Measurements from ENCODE around the gene RAD51B.
A peak's percentile ranks its signal among the peaks of the same experiment; 100 is the strongest.

Gene RAD51B

DNA sequence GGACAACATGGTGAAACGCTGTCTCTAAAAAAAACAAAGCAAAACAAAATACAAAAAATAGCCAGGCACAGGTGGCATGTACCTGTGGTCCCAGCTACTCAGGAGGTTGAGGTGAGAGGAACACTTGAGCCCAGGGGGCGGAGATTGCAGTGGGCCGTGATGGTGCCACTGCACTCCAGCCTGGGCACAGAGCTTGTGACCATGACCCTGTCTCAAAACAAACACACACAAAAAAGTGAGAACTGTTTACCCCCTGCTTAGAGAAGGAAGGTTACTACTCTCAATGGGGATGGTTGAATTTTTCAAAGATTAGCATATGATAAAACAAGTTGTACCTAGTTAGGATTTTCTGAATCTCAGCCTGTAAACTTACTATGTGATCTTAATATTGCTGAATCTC is 905.3 kb downstream of the RAD51B start:
- no peak for DNase-seq (ENCODE audit: low read depth)

DNA sequence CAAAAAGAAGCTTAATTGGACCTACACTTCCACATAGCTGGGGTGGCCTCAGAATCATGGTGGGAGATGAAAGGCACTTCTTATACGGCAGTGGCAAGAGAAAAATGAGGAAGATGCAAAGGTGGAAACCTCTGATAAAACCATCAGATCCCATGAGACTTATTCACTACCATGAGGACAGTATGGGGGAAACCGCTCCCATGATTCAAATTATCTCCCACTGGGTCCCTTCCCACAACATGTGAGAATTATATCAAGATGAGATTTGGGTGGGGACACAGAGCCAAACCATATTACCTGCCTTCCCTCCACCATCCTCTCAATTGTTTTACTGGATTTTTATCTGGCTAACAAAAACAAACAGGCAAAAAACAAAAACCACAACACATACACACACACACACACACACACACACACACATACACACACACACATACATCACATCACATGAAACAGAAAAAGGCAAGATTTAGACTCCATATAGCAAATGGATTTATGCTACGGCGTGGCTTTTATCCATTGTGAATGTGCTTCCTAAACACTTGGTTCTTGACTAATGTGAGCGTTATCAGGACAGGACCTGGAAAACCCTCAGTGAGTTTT is 906.6 kb downstream of the RAD51B start:
- DNase-seq (ENCODE audit: low read depth): no peak

DNA sequence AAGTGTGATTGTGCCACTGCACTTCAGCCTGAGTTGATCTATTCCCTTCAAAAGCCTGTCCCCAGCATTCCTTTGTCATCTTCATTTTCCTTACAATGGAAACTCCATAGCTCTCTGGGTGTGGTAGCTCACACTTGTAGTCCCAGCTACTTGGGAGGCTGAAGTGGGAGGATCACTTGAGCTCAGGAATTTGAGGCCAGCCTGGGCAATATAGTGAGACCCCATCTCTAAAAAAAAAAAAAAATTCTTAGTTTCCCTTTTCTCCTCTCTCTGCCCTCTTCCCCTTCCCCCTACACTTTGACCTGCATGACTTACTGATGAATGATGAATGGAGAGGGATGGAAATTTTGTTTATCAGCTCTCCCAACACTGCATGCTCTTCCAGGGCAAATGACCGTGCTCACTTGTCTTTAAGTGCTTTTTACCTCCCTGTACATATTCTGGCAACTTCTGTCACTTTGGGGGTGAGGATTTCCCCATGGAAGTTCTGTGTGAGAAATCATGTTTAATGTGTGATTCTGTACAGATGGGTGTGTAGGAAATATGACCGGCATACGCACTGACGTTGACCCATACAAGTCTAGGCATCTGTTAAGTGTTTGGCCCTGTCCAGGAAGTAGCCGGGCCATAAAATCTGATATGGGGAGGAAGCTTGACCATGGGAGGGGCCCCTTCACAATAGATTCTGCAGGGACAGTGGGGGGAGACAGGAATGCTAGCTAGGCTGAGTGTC is 907.9 kb downstream of the RAD51B start:
- DNase-seq (ENCODE audit: low read depth): no peak

DNA sequence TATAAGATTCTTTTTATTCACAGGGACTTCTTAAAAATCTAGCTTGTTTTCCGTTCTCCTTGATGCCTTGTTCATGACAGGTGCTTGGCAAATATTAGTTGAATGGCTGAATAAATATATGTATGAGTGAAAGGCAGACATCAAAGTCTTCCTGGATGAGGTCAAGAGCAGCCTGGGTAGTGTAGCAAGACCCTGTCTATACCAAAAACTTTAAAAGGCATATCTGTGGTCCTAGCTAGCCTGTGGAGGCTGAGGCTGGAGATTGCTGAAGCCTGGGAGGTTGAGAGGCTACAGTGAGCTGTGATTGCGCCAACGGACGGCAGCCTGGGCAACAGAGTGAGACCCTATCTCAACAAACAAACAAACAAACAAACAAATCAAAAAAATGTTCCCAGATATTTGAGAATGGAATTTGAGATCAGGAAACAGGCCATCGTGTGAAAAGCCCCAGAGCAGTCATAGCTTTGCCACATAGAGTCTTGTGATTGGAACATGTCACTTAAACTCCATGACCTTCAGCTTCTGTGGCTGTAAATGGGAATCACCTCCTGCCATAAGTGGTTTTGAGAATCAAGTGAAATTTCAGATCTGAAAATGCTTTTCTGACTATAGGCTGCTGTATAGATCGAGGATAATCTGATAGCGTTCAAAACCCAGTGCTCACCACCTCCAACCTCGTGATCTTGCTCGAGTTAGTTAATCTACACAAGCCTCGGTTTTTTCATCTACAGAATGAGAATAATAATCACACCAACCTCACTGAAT is 908.9 kb downstream of the RAD51B start:
- no peak for DNase-seq (ENCODE audit: low read depth)

DNA sequence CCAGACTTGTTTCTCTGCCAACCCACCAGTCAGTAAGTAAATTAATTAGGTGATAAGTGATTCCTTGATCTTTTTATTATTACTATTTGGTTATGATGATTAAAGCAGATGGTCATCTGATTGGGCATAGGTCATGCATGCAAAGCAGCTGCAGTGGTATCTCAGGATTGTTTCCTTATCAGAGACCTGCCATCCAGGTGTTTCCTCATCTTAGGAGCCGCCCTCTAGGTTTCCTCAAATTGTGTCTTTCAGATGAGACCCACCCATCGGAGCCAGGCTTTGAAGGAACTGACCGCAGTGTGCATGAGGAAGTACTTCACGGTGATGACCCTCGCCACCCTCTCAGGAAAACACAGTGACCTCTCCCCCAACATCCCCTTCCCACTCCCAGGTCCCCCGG is 910.0 kb downstream of the RAD51B start:
- no peak for DNase-seq (ENCODE audit: low read depth)

DNA sequence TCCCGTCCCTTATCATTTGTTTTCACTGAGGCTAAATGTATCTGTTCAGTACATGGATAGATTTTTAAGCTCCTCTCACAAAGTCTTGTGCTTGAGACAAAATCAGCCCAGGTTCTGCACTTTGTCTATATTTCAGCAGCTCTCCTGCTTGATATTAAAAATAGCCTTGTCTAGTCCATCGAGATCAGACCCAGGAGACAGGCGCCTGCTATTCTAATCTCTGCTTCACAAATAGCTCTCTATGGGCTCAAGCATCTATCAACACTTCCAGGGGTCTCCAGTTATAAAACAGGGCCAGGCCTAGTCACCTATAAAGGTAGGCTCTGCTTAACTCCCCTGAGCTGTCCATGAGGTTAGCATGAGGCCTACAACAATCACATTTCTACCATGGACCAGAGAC is 910.8 kb downstream of the RAD51B start:
- no peak for DNase-seq (ENCODE audit: low read depth)

DNA sequence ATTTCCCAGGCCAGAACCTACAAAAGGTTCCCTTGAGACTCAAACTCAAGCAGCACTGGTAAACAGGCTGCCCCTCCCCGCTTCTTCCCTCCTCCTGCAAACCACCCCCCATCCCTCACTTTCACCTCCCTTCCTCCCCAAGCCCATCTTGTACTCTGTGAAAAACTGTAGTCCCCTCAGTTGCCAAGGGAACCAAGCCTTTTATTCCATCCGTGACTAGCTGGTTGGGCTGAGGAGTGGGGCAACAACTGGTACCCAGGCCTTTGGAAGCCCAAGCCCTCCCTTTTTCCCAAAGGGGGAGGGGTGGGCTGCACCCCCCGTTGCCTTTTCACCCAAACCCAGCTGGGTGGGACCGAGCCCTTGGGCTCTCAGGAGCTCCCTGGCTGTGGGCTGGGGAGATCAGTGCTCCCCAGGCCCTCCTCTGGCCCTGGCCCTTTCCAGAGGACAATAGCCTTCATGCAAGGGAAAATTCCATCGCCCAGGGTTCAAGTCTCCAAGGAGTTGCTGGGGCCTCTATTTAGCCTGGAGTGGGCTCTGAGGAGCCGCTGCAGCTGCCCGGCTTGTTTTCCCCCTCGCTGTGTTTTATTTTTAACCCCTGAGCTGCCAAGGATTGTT is 911.3 kb downstream of the RAD51B start:
- DNase-seq (ENCODE audit: low read depth): no peak

DNA sequence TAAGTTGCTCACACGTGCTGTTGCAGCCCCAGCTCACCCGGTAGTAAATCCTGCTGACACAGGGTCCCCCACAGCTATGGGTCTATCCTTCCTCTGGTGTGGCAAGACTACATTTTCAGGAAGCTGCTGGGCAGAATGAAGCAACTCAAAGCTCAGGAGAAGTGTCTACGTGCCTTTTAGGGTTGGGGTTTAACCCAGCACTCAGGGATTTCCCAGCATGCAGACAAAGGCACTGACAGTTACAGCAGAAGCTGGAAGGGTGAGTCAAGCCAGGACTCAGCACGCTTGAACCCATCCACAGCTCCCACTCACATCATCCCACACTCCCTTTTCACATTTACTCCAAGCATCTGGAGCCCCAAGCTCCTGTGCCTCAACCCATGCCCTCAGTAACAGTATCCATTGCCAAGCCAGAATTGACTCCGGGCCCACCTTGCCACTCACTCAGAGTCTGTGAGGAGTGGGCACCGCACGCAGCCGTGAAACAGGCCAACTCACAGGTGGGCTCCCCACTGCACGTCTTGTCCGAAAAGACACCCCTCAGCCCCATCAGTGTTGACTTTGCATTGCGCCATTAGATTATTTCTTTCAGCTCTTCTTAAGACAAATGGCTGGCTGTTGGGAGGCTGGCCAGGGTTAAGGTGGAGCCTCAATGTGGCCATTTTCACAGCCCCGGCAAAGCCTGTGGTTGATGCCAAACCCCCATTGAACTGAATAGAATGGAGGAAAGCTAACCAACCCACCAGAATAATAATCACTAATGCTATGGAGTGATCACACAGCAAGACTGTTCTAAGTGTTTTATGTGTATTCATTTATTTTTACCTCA is 913.7 kb downstream of the RAD51B start:
- peak; percentile 95 for DNase-seq (ENCODE audit: low read depth)

DNA sequence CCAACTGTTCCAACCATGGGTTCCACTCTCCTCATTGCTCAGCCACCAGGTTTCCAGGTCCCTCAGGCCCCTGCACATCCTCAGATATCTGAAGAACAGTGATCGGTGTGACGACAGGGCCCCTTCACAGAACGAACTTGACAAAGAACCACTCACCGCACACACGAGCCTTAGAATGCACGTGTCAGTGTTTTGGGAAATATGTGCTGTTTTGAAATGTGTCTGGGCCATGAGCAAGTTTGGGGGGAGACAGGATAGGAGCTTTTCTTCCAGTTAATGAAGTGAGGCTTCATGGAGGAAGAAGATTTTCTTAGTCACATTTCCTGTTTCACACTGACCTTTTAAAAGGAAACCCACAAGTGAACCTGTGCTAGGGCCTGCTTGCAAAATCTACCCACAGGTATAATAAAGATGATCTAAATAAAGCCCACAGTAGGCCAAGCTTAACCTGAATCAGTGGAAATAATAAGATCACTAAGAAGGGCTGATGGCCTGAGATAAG is 914.7 kb downstream of the RAD51B start:
- no peak for DNase-seq (ENCODE audit: low read depth)

DNA sequence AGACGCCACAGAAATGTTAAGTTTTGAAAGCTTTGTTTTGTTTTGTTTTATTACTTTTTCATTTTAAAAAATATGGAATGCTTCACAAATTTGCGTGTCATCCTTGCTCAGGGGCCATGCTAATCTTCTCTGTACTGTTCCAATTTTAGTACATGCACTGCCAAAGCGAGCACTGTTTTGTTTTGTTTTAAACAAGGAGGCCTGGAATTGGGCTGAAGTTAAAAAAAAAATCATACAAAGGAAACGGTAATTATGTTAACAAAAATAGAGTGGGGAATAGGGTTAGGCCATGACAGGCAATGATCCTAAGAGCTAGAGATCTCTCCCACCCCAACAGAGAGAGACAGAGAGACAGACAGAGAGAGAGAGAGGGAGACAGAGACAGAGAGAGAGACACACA is 916.3 kb downstream of the RAD51B start:
- DNase-seq (ENCODE audit: low read depth): no peak

DNA sequence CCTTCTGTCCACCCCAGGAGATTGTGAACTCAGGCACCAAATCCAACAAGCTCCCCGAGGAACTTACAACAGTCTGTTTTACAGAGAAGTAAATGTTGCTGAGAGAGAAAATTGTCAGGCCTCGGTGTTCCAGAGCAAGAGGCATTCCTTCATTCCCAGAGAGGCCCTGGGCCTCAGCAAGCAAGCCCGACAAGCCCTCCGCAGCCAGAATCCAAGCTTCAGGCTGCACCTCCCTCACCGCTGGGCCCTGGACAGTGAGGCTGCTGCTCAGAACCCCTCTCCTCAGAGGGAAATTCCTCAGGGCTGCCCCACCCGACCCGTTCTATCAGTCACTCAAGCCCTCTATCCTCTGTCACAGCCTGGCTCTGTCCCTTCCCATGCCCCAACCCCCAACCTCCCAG is 916.9 kb downstream of the RAD51B start:
- no peak for DNase-seq (ENCODE audit: low read depth)

DNA sequence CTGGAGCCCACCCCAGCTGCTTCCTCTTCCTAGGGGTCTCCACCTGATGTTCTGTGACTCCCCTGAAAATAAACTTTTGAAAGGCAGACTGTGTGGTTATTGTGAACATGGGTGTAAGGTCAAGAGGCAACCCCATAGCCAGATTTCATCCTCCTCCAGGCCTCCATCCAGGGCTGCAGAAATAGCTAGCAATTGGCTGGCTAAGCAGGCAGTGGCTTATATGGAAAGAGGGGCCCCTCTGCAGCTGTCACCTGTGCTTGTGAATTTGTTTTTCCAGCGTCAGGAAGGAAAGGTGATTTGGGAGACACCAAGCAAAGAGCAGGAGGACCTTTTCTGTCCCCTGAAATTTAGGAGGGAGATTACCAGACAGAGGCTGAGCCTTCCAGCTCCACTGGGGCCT is 917.5 kb downstream of the RAD51B start:
- DNase-seq (ENCODE audit: low read depth): no peak

DNA sequence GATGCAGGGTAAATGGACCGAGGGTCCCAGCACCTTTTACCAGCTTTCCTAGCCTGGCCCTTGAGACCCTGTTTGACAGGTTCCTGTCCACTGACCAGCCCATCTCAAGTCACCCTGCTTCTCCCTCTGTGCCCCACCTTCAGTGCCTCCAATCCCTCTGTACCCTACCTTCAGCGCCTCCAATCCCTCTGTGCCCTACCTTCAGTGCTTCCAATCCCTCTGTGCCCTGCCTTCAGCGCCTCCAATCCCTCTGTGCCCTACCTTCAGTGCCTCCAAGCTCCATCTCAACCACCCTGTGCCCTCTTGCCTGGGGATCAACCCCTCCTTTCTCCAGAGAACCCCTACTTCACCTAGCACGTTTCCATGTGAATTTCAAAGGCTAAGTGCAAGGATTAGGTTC is 919.0 kb downstream of the RAD51B start:
- no peak for DNase-seq (ENCODE audit: low read depth)

DNA sequence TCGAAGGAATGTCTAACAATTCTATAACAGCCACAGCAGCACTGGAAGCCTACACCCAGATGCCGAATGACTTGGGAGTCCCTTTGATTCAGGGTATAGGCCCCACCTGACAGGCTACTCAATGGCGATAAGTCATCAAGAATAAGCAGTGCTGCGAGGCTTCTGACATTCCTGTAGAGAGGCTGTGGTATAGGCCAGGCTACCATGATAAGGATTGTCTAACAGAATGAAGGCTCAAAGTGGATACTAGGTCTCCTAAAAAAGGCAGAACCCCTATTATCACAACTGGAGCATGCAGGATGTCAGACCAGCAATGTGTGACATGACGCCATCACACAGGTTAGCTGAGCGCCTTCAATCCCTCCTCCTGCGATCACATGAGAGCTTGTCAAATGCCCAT is 920.1 kb downstream of the RAD51B start:
- no peak for DNase-seq (ENCODE audit: low read depth)

DNA sequence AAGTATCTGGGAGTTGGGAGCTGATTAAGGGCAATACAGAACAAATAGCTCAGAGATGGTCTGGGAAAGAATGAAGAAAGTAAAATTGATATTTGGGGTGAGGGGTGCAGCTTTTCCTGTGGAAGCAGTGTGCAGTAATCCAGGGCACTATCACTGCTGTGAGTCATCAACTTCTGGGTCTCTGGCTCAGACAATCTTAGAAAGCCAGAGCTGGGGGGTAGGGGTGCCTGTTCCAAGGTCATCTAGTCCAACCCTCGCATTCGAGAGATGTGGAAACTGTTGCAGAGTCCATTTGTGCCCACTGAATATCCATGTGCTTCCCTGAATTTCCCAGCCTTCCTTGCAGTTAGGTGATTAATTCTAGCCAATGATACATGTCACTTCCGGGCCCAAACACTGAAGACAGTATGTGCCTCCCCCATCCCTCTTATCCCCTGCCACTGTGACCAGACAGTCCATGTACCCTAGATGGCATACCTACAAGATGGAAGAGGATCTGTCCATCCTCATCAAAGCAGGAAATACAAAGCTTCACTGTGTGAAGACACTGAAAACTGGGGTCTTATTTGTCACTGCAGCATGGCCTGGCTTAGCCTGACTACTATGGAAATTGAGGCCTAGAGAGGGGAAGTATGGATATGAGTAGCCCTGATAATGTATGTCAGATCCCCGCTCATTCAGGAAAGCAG is 921.4 kb downstream of the RAD51B start:
- peak; percentile 73 for DNase-seq (ENCODE audit: low read depth)

DNA sequence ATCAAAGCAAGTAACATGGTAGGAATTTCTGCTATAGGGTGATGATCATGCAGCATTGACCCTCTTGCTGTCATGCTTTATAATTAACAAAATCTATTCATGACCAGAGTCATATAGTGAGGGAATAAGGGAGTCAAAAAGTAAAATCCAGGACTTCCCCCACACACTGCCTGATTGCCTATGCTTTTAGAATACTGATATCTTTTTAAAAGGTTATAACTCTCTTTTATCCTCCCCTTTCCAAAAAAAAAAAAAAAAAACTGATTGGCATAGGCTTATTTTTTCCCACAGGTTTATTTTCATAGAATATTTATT is 921.9 kb downstream of the RAD51B start:
- no peak for DNase-seq (ENCODE audit: low read depth)

DNA sequence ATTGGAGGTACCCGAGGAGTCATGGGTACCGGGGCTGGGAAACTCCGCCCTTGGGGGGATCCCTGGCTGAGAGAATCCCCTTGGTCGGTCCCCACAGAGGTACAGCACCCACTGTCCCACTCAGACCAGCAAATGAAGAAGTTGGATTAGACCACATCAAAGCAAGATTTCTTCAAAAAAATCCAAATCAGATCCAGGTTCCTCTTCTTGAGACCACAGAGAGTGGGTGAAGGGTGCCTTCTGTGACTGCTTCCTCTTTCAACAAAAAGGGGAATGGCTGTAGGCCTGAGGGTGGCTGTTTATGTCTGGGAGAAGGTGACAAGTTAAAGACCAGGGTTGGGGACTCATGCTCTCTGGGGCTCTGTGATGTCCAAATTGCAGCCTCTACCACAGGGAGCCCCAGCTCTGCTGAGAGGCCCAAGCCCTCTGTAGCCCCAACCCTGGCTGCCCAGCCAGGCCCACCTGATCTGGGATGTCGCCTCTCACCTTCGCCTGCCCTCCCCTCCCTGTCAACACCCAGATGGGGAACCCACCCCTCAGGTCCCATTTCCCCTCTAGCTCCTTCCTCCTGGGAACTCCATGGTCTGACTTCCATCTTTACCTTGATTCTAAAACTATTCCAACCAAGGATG is 922.4 kb downstream of the RAD51B start:
- DNase-seq (ENCODE audit: low read depth): no peak

DNA sequence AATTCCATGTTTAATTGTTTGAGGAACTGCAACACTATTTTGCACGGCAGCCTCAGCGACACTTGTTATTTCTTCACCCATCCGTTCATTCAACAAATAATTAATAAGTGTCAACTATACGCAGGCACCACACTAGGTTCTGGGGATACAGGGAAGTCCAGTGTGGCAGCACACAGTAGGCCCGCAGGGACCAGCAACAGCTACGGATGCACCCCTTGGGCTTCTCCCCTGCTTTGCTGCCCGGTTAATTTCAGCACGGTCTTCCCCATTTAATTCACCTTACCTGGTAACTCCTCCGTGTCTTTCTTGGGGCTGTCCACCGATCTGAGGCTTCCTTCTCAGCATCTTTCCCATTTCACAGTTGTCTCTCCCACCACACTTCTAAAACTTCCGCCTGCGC is 925.0 kb downstream of the RAD51B start:
- no peak for DNase-seq (ENCODE audit: low read depth)

DNA sequence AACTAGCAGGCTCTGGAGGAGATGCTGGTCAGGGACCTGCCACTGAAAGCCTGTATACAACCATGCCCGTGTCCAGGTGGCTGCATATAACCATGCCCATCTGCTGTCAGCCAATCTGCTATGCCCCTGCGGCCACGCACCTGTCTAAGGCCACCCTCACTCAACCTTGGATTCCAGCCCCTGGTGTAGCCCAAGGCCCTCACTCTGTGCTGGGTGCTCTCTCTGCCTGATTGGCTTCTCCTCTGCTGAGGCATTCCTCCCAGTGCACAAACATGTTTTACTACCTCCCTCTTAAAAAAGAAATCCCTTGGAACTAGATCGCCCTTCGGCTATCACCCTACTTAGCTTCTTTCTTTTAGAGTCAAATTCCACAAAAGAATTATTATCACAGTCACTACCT is 927.8 kb downstream of the RAD51B start:
- no peak for DNase-seq (ENCODE audit: low read depth)

DNA sequence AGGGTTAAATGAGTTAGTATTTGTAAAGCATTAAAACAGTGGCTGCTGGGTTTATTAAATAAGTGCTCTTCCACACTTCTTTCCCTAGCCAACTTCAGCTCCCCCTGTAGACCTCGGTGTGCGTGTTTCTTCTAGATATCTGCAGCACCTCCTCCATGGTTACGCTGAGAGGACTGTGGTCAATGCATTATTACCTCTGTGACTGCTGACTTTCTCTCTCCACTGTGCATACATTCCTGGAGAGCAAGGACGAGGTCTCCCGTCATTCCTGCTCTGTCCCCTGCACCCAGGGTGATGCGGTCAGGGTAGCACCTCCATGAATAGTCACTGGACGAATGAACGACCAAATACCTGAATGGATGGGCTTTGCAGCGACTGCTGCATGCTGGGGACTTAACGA is 928.7 kb downstream of the RAD51B start:
- no peak for DNase-seq (ENCODE audit: low read depth)

DNA sequence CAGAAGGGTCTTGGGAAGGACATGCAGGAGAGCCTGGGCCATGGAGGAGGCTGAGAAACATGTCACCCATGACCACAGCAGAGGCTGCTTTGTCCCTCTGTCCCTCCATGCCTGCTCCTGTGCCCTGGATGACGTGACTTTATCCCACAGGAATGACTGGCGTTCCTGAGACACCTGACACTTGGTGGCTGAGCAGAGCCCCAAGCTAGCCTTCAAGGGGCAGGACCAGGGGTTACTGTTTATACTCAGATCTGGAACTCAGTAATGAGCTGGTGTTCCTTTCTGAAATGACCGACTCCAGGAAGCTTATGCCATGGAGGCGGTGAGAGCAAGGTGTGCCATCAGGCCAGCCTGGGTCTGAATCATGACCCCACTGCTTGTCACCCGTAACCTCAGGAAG is 929.1 kb downstream of the RAD51B start:
- DNase-seq (ENCODE audit: low read depth): no peak

All from amniotic epithelial cell (primary cell).